ENCODE measurements around the gene CPE.

Gene CPE

GRCh38 chr4:165507381-165507780, 128.6 kb downstream of the CPE start:
- Mint-ChIP-seq H3K4me1 (no peaks in the 10 kb centered on the region), H3K4me3 (no peak overlapping the region), H3K9me3 (no peaks in the 10 kb centered on the region), H3K27ac (no peak overlapping the region), H3K36me3 (ENCODE audit: low read depth) (no peaks in the 10 kb centered on the region), H3K27me3 (ENCODE audit: low read depth, poor library complexity) (peaks cover 3% of the 10 kb centered on the region)
- no peak for TF ChIP-seq CTCF (IDR thresholded peaks at IDR 0.05)
- no peak for DNase-seq

- Mint-ChIP-seq H3K4me3 (no peak overlapping the region), H3K9me3 (no peaks in the 10 kb centered on the region), H3K27me3 (ENCODE audit: low read depth, poor library complexity) (peaks cover 3% of the 10 kb centered on the region), H3K4me1 (no peaks in the 10 kb centered on the region), H3K36me3 (ENCODE audit: low read depth) (no peaks in the 10 kb centered on the region), H3K27ac (no peak overlapping the region)
- DNase-seq = no peak
- TF ChIP-seq CTCF (IDR thresholded peaks at IDR 0.05) = no peak
Observed at GRCh38 chr4:165508372-165509120, 129.7 kb downstream of the CPE start.

- H3K27me3 Mint-ChIP-seq (ENCODE audit: low read depth, poor library complexity) = peaks cover 2% of the 10 kb centered on the region
- H3K4me1 Mint-ChIP-seq = no peaks in the 10 kb centered on the region
- no peaks in the 10 kb centered on the region for H3K9me3 Mint-ChIP-seq
- no peak overlapping the region for H3K4me3 Mint-ChIP-seq
- H3K27ac Mint-ChIP-seq = no peak overlapping the region
- TF ChIP-seq CTCF (IDR thresholded peaks at IDR 0.05) = no peak
- no peaks in the 10 kb centered on the region for H3K36me3 Mint-ChIP-seq (ENCODE audit: low read depth)
- DNase-seq = no peak
Observed at GRCh38 chr4:165512424-165512823, 133.6 kb downstream of the CPE start.

- Mint-ChIP-seq H3K27ac (no peak overlapping the region), H3K36me3 (ENCODE audit: low read depth) (no peaks in the 10 kb centered on the region), H3K9me3 (no peaks in the 10 kb centered on the region), H3K4me3 (no peak overlapping the region), H3K4me1 (no peaks in the 10 kb centered on the region), H3K27me3 (ENCODE audit: low read depth, poor library complexity) (peaks cover 2% of the 10 kb centered on the region)
- no peak for TF ChIP-seq CTCF (IDR thresholded peaks at IDR 0.05)
- no peak for DNase-seq
Observed at GRCh38 chr4:165514739-165515138, 135.9 kb downstream of the CPE start.

GRCh38 chr4:165515201-165515600, 136.4 kb downstream of the CPE start:
- Mint-ChIP-seq H3K27ac (no peak overlapping the region), H3K4me1 (no peaks in the 10 kb centered on the region), H3K9me3 (no peaks in the 10 kb centered on the region)

More at GRCh38 chr4:165515201-165515600, 136.4 kb downstream of the CPE start:
- TF ChIP-seq CTCF (IDR thresholded peaks at IDR 0.05) = no peak
- Mint-ChIP-seq H3K36me3 (ENCODE audit: low read depth) (no peaks in the 10 kb centered on the region), H3K27me3 (ENCODE audit: low read depth, poor library complexity) (peaks cover 2% of the 10 kb centered on the region), H3K4me3 (no peak overlapping the region)
- DNase-seq = no peak
